Left ventricle myocardium inferior (tissue), 1 donor: ENCODE measurements around the gene RIPOR1. TPM values are rescaled to one million over a fixed set of nuclear protein-coding genes. Genes with fewer than 3 reads are reported as not detected.

ENCODE experiments used
- DNase-seq: peaks from one replicate; pipeline ENCODE4 v3.0.0-alpha.2; 2020
- H3K27ac ChIP-seq: fragments of 200-600 bp; replicated peaks from 2 replicates; pipeline ENCODE4 v1.8.0; 2021
- H3K27me3 ChIP-seq: fragments of 200-600 bp; 2 replicates; pipeline ENCODE4 v1.8.0; 2021; ENCODE audit warnings: low read depth
- H3K36me3 ChIP-seq: fragments of 200-600 bp; 2 replicates; pipeline ENCODE4 v1.8.0; 2021
- H3K4me1 ChIP-seq: fragments of 200-600 bp; 2 replicates; pipeline ENCODE4 v1.8.0; 2021
- H3K4me3 ChIP-seq: fragments of 200-600 bp; 2 replicates; pipeline ENCODE4 v1.8.0; 2021; ENCODE audit warnings: mild to moderate bottlenecking, moderate library complexity
- H3K9me3 ChIP-seq: fragments of 200-600 bp; replicated peaks from 2 replicates; pipeline ENCODE4 v1.8.0; 2021
- CTCF ChIP-seq: fragments of 200-600 bp; IDR thresholded peaks from 2 replicates; pipeline ENCODE4 v1.8.0; 2021; ENCODE audit warnings: antibody characterized with exemption, mild to moderate bottlenecking, borderline replicate concordance
- intact Hi-C: fragments of 100-400 bp; cut with micrococcal nuclease; formaldehyde crosslinking; loops from one replicate; pipeline ENCODE4 v1.11.0; 2022
- total RNA-seq: library from RNA; stranded (reverse); fragmentation: NEBNext Ultra II Directional; extraction: Animal tissue kit (Norgen Biotek cat#: 25700); gene quantifications from one replicate; pipeline ENCODE4 v1.2.1, GENCODE V29; 2021
- donor health status: DM: no; HTN: yes; CAD: no; lungs with severe emphysema.

The RIPOR1 gene
- total RNA-seq, 1 donor from 2014 or later: 79.7 TPM

DNA sequence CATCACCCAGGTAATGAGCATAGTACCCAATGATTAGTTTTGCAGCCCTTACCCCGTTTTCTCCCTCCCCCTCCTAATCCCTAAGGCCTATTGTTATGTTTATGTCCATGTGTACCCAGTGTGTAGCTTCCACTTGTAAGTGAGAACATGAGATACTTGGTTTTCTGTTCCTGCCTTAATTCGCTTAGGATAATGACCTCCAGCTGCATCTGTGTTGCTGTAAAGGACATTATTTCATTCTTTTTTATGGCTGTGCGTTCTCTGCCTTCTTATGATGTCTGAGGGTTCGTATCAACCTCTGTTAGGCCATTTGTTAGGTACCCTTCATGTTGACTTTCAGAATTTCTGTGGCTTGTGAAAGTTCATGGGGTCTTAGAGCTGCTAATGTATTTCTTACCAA, 64.7 kb downstream of the RIPOR1 start:
- intact Hi-C loops: no loop called here
- H3K36me3 ChIP-seq: peaks cover 3% of the 10 kb centered on the region
- no peaks in the 10 kb centered on the region for H3K9me3 ChIP-seq
- H3K4me3 ChIP-seq: no peak overlapping the region
- TF ChIP-seq CTCF: no peak
- DNase-seq: no peak
- H3K27ac ChIP-seq: no peak overlapping the region
- H3K4me1 ChIP-seq: peaks cover 22% of the 10 kb centered on the region
- no peaks in the 10 kb centered on the region for H3K27me3 ChIP-seq

DNA sequence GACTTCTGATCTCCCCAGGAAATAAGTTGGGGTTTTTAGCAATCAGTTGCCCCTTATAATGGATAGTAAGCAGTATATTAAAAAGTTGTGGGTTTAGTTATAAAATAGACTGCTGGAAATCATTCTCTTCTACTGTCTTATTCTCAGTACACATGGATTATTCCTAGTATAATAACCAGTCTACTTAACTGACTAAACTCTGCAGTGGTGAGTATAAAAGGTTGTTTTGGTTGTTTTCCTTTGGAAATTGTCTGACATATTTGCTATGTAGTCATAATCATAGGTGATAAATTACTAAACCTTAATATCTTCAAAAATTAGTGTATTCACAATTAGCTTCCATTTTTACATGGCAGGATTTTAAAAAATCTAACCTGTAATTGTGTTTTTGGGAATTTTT, 65.1 kb downstream of the RIPOR1 start:
- TF ChIP-seq CTCF: no peak
- H3K27ac ChIP-seq: no peak overlapping the region
- H3K36me3 ChIP-seq: peaks cover 3% of the 10 kb centered on the region
- no peaks in the 10 kb centered on the region for H3K27me3 ChIP-seq
- intact Hi-C loops: no loop called here
- no peaks in the 10 kb centered on the region for H3K9me3 ChIP-seq
- DNase-seq: no peak
- peaks cover 26% of the 10 kb centered on the region for H3K4me1 ChIP-seq
- no peak overlapping the region for H3K4me3 ChIP-seq

- no peaks in the 10 kb centered on the region for H3K27me3 ChIP-seq
- no peaks in the 10 kb centered on the region for H3K9me3 ChIP-seq
- H3K36me3 ChIP-seq: peaks cover 3% of the 10 kb centered on the region
- H3K4me3 ChIP-seq: no peak overlapping the region
- no peak for DNase-seq
- H3K4me1 ChIP-seq: peaks cover 29% of the 10 kb centered on the region
- H3K27ac ChIP-seq: no peak overlapping the region
- TF ChIP-seq CTCF: no peak
- intact Hi-C loops: no loop called here
These were observed 65.8 kb downstream of the RIPOR1 start for GRCh38 chr16:67594256-67594915.

DNA sequence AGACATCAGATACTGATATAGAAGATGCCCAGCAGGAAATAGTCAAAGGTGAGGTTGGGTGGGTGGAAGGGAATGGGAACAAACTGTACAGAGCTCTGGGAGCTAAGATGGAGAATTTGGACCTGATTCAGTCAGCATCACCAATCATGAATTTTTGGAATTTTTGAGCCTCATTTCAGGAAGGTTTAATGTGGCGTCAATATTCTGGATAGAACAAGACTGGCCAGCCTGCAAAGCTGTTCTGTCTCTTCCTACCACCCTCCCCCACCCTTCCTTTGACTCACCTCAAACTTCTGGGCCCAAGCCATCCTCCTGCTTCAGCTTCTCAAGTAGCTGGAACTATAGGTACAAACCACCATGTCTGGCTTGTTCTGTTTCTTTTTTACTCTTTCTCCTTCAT, 66.3 kb downstream of the RIPOR1 start:
- no peak for DNase-seq
- TF ChIP-seq CTCF: no peak
- peaks cover 29% of the 10 kb centered on the region for H3K4me1 ChIP-seq
- no peak overlapping the region for H3K27ac ChIP-seq
- H3K4me3 ChIP-seq: no peak overlapping the region
- no peaks in the 10 kb centered on the region for H3K27me3 ChIP-seq
- H3K9me3 ChIP-seq: no peaks in the 10 kb centered on the region
- peaks cover 1% of the 10 kb centered on the region for H3K36me3 ChIP-seq
- intact Hi-C loops: no loop called here

Other genes with a start within 250 kb of the RIPOR1 start
- gene PLEKHG4, start 249.3 kb upstream of the RIPOR1 start, total RNA-seq: 1.1 TPM
- gene KCTD19, start 202.1 kb upstream of the RIPOR1 start, total RNA-seq: not detected
- not detected for gene LRRC36, start 202.0 kb upstream of the RIPOR1 start, total RNA-seq
- 15.5 TPM for gene TPPP3, start 135.3 kb upstream of the RIPOR1 start, total RNA-seq
- 2.9 TPM for gene ZDHHC1, start 112.4 kb upstream of the RIPOR1 start, total RNA-seq
- 0.99 TPM for gene HSD11B2, start 97.7 kb upstream of the RIPOR1 start, total RNA-seq
- gene ATP6V0D1, start 47.7 kb upstream of the RIPOR1 start, total RNA-seq: 65.8 TPM
- gene AGRP, start 45.3 kb upstream of the RIPOR1 start, total RNA-seq: not detected
- gene CTCF, start 33.7 kb downstream of the RIPOR1 start, total RNA-seq: 26.1 TPM
- gene CARMIL2, start 116.3 kb downstream of the RIPOR1 start, total RNA-seq: 0.58 TPM
- gene ACD, start 131.4 kb downstream of the RIPOR1 start, total RNA-seq: 7.1 TPM
- 3.4 TPM for gene PARD6A, start 132.1 kb downstream of the RIPOR1 start, total RNA-seq
- gene ENKD1, start 137.9 kb downstream of the RIPOR1 start, total RNA-seq: 9.6 TPM
- gene C16orf86, start 138.0 kb downstream of the RIPOR1 start, total RNA-seq: 2.9 TPM
- gene GFOD2, start 190.5 kb downstream of the RIPOR1 start, total RNA-seq: 11.1 TPM